Colonic mucosa (tissue), 4 donors: ENCODE measurements around the gene DGKA. TPM values are rescaled to one million over a fixed set of nuclear protein-coding genes. Genes with fewer than 3 reads are reported as not detected.

Experiments used
- DNase-seq: peaks from one replicate; pipeline ENCODE4 v3.0.0-alpha.2; 2020
- H3K27ac ChIP-seq: fragments of 200-600 bp; one replicate; pipeline ENCODE4 v1.8.0; 2021
- H3K27me3 ChIP-seq: fragments of 200-600 bp; one replicate; pipeline ENCODE4 v1.8.0; 2021
- H3K36me3 ChIP-seq: fragments of 200-600 bp; one replicate; pipeline ENCODE4 v1.8.0; 2021
- H3K4me1 ChIP-seq: fragments of 200-600 bp; one replicate; pipeline ENCODE4 v1.8.0; 2021; ENCODE audit warnings: mild to moderate bottlenecking
- H3K4me3 ChIP-seq: fragments of 200-600 bp; one replicate; pipeline ENCODE4 v1.8.0; 2021
- H3K9ac ChIP-seq, 2 donors: one replicate each; pipeline ENCODE4 v1.7.0; 2013; ENCODE audit warnings: control low read depth in 2 of 2, low read depth in 2 of 2, low read length in 2 of 2
- H3K9me3 ChIP-seq: fragments of 200-600 bp; one replicate; pipeline ENCODE4 v1.8.0; 2021
- CTCF ChIP-seq: fragments of 200-600 bp; IDR thresholded peaks from one replicate; pipeline ENCODE4 v1.8.0; 2022; ENCODE audit warnings: antibody characterized with exemption, mild to moderate bottlenecking
- intact Hi-C: fragments of 100-400 bp; cut with DNase I; formaldehyde crosslinking; loops from one replicate; pipeline ENCODE4 v1.14.1; 2022
- total RNA-seq, 2 donors: library from RNA; stranded (reverse); fragmentation: NEBNext Ultra II Directional in 1 of 2; extraction: Animal tissue kit (Norgen Biotek cat#: 25700) in 1 of 2; gene quantifications; one replicate each; pipeline ENCODE4 v1.2.1, GENCODE V29; 2021
- donor health status: healthy.
- donor health status: DM: no; HTN: no; CAD: no.
- donor health status: DM: no; HTN: no; CAD: no.

The DGKA gene
- total RNA-seq, 2 donors from 2014 or later, result 80.2 to 91.2 TPM

DNA sequence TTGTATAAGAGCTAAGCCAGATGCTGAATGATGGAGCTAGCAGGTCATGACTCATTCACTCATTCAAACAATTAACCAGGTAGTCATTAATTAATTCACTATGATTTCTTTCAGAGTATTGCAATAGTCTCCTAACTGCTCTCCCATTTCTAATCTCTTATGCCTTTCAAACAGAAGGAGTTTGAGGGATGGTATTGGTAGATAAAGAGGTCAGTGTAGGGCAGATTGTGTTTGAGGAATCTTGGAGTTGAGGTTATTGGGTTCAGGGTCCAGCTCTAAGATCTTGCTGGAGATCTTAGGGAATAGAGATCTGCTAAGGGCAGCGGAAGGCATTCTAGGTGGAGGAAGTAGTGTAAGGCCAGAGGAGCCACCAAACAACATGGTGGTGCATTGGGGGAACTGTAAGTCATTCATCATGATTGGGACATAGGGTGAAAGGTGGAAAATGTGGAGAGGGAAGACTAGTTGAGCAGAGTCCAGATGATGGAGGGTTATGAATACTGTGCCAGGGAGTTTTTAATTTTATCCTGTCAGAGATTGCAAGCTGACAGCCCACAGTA, 11.7 kb downstream of the DGKA start:
- DNase-seq, result no peak
- no peaks in the 10 kb centered on the region for H3K4me1 ChIP-seq
- no peaks in the 10 kb centered on the region for H3K36me3 ChIP-seq
- no peak overlapping the region for H3K9ac ChIP-seq
- H3K4me3 ChIP-seq, result no peak overlapping the region
- TF ChIP-seq CTCF, result no peak
- no peak overlapping the region for H3K27ac ChIP-seq
- no peaks in the 10 kb centered on the region for H3K27me3 ChIP-seq
- intact Hi-C loops, result no loop called here
- no peaks in the 10 kb centered on the region for H3K9me3 ChIP-seq

- no peaks in the 10 kb centered on the region for H3K9me3 ChIP-seq
- H3K27me3 ChIP-seq, result no peaks in the 10 kb centered on the region
- no peak overlapping the region for H3K27ac ChIP-seq
- H3K9ac ChIP-seq, result no peak overlapping the region
- H3K36me3 ChIP-seq, result no peaks in the 10 kb centered on the region
- H3K4me3 ChIP-seq, result no peak overlapping the region
- intact Hi-C loops, result no loop called here
- no peaks in the 10 kb centered on the region for H3K4me1 ChIP-seq
- no peak for DNase-seq
- TF ChIP-seq CTCF, result no peak
Observed at GRCh38 chr12:55946553-55946952, 15.6 kb downstream of the DGKA start.

GRCh38 chr12:55955344-55955743, 24.4 kb downstream of the DGKA start:
- intact Hi-C loops, result no loop called here
- Histone ChIP-seq H3K36me3 (peaks cover 4% of the 10 kb centered on the region), H3K27ac (no peak overlapping the region), H3K4me3 (no peak overlapping the region), H3K9ac (peak overlapping the region in 1 of 2 donors; percentile 5), H3K4me1 (peaks cover 4% of the 10 kb centered on the region), H3K9me3 (no peaks in the 10 kb centered on the region), H3K27me3 (no peaks in the 10 kb centered on the region)
- TF ChIP-seq CTCF, result no peak
- no peak for DNase-seq

DNA sequence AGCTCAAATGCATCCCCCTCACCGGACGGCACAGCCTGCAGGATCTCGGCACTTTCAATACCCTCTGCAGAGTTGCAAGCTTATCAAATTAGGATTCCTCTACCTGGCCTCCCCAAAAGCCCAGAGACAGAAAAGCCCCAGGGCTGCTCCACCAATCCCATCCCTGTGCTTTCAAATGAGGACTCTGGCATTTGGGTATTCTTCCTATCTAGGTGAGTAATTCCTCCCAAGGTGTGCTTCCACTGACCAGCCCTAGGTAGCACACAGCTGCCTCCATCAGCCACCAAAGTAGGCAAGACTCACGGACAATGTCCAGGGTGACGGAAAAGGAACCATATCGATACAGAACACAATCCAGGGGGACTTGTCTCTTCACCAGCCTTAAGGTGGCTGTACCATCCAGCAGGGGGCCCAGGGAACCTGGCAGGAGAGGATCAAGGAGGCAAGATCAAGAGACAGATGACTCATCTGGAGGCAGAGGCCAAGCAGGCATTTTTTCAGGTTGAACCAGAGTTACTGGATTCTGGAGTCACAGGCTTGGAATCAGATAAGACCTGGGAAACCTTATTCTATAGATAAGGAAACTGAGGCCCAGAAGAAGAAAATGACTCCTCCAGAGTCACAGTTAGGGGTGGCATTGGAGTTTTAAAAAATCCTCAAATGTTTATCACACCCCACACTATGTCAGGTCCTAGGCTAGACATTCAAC, 25.0 kb downstream of the DGKA start:
- Histone ChIP-seq H3K27me3 (no peaks in the 10 kb centered on the region), H3K9ac (no peak overlapping the region), H3K27ac (no peak overlapping the region), H3K9me3 (no peaks in the 10 kb centered on the region), H3K4me3 (no peak overlapping the region), H3K4me1 (peaks cover 4% of the 10 kb centered on the region), H3K36me3 (peaks cover 4% of the 10 kb centered on the region)
- intact Hi-C loops, result no loop called here
- peak; percentile 16 for TF ChIP-seq CTCF
- DNase-seq, result no peak

DNA sequence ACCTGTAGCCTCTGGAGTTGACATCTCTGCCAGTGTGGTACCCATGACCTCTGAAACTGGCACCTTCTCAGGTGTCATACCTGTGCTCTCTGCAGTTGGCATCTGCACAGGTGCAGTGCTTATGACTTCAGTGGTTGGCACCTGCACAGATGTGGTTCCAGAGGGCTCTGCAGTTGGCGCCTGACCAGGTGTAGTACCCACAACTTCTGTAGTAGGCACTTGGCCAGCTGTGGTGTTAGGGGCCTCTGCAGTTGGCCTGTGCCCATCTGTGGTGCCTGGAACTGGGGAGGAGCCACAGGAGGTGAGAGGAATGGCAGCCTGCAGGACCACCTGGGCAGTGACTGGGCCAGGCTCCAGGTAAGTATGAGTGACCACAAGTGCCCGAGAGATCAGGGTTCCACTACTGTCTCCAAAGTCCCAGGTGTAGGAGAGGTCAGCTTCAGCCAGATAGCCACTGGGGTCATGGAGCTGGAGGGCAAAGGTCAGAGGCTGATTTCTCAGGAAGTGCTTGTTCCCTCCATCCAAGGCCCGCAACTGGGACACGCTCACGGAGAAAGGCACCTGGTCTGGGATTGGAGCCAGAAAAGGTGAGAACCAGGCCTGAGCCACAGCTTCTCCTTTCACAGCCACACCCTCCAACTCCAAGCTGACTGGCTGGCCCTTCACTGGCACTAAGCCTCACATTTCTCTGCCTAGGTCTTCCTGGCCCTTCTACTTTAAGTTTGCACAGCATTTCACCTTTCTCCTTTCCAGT, 26.3 kb downstream of the DGKA start:
- no peak overlapping the region for H3K27ac ChIP-seq
- intact Hi-C loops, result no loop called here
- peak; percentile 79 for DNase-seq

More for the DNA sequence above, 26.3 kb downstream of the DGKA start:
- H3K4me3 ChIP-seq, result no peak overlapping the region
- H3K36me3 ChIP-seq, result peaks cover 4% of the 10 kb centered on the region
- no peaks in the 10 kb centered on the region for H3K27me3 ChIP-seq
- H3K9me3 ChIP-seq, result no peaks in the 10 kb centered on the region
- no peak for TF ChIP-seq CTCF
- H3K4me1 ChIP-seq, result peaks cover 4% of the 10 kb centered on the region
- peak overlapping the region in 1 of 2 donors; percentile 26 for H3K9ac ChIP-seq
